ENCODE results near the gene MRPL51.
"Not testable (repeated sequence)": the region's sequence is repeated elsewhere in the genome, so short reads cannot be mapped to it uniquely, and the experiment has no call there.

DNA sequence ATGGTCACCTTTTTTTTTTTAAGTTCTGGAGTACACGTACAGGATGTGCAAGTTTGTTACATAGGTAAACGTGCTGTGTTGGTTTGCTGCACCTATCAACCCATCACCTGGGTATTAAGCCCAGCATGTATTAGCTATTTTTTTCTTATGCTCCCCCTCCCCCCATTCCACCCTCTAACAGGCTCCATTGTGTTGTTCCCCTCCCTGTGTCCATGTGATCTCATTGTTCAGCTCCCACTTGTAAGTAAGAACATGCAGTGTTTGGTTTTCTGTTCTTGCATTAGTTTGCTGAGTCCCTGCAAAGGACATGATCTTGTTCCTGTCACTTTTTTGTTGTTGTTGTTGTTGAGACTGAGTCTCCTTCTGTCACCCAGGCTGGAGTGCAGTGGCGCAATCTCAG, 4.2 kb upstream of the MRPL51 start:
- TF ChIP-seq JUNB (IDR thresholded peaks at IDR 0.05; ENCODE audit: unreplicated experiment); EZH2 (IDR thresholded peaks at IDR 0.05; ENCODE audit: low read depth, unreplicated experiment); POLR2AphosphoS5 (IDR thresholded peaks at IDR 0.05; ENCODE audit: low read depth); CREB1 (CRISPR knock-in tag; IDR thresholded peaks at IDR 0.05; ENCODE audit: low read depth); EZH2phosphoT487 (IDR thresholded peaks at IDR 0.05; ENCODE audit: unreplicated experiment); ZNF114 (CRISPR knock-in tag; IDR thresholded peaks at IDR 0.05); STAT1 (IDR thresholded peaks at IDR 0.05; ENCODE audit: unreplicated experiment); ZNF331 (CRISPR knock-in tag; IDR thresholded peaks at IDR 0.05; ENCODE audit: low read depth): not testable (repeated sequence)
- TF ChIP-seq, protein P1, sequence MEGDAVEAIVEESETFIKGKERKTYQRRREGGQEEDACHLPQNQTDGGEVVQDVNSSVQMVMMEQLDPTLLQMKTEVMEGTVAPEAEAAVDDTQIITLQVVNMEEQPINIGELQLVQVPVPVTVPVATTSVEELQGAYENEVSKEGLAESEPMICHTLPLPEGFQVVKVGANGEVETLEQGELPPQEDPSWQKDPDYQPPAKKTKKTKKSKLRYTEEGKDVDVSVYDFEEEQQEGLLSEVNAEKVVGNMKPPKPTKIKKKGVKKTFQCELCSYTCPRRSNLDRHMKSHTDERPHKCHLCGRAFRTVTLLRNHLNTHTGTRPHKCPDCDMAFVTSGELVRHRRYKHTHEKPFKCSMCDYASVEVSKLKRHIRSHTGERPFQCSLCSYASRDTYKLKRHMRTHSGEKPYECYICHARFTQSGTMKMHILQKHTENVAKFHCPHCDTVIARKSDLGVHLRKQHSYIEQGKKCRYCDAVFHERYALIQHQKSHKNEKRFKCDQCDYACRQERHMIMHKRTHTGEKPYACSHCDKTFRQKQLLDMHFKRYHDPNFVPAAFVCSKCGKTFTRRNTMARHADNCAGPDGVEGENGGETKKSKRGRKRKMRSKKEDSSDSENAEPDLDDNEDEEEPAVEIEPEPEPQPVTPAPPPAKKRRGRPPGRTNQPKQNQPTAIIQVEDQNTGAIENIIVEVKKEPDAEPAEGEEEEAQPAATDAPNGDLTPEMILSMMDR (conservative IDR thresholded peaks at IDR 0.05; ENCODE audit: low read depth in 2 of 2): not testable (repeated sequence)
- TF ChIP-seq, protein P2, sequence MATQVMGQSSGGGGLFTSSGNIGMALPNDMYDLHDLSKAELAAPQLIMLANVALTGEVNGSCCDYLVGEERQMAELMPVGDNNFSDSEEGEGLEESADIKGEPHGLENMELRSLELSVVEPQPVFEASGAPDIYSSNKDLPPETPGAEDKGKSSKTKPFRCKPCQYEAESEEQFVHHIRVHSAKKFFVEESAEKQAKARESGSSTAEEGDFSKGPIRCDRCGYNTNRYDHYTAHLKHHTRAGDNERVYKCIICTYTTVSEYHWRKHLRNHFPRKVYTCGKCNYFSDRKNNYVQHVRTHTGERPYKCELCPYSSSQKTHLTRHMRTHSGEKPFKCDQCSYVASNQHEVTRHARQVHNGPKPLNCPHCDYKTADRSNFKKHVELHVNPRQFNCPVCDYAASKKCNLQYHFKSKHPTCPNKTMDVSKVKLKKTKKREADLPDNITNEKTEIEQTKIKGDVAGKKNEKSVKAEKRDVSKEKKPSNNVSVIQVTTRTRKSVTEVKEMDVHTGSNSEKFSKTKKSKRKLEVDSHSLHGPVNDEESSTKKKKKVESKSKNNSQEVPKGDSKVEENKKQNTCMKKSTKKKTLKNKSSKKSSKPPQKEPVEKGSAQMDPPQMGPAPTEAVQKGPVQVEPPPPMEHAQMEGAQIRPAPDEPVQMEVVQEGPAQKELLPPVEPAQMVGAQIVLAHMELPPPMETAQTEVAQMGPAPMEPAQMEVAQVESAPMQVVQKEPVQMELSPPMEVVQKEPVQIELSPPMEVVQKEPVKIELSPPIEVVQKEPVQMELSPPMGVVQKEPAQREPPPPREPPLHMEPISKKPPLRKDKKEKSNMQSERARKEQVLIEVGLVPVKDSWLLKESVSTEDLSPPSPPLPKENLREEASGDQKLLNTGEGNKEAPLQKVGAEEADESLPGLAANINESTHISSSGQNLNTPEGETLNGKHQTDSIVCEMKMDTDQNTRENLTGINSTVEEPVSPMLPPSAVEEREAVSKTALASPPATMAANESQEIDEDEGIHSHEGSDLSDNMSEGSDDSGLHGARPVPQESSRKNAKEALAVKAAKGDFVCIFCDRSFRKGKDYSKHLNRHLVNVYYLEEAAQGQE (IDR thresholded peaks at IDR 0.05; ENCODE audit: unreplicated experiment): not testable (repeated sequence)
